ENCODE data around the gene CACFD1. TPM values are rescaled to one million over a fixed set of nuclear protein-coding genes. Genes with fewer than 3 reads are reported as not detected.

CACFD1 gene
- total RNA-seq, 1 donor from 2014 or later, result 9.1 TPM

DNA sequence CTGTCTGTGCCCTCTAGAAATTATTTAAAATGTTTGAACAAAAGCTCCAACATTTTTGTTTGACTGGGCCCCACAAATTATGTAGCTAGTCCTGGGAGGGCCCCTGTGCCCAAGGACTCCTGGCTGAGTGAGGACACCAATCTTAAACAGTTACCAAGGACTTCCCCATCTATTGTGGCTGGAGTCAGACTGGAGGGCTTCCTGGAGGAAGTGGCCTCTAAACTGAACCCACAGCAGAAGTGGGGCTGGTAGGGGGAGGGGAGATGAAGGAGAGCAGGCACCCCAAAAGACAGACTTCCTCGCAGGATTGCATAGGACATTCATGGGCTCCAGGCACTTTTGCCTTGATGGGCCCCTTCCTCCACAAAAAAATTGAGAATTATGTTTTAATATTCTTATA, 29.5 kb upstream of the CACFD1 start:
- no peak for DNase-seq (ENCODE audit: extremely low spot score in 2 of 2)
- Histone ChIP-seq H3K9me3 (no peaks in the 10 kb centered on the region), H3K27me3 (no peaks in the 10 kb centered on the region), H3K4me1 (peaks cover 8% of the 10 kb centered on the region), H3K27ac (no peak overlapping the region), H3K4me3 (no peak overlapping the region), H3K36me3 (no peaks in the 10 kb centered on the region)
- TF ChIP-seq POLR2A (IDR thresholded peaks at IDR 0.05) (no peak), POLR2AphosphoS5 (IDR thresholded peaks at IDR 0.05; ENCODE audit: insufficient read depth in 1 of 2, low read depth in 1 of 2) (no peak)
- TF ChIP-seq, protein P1, sequence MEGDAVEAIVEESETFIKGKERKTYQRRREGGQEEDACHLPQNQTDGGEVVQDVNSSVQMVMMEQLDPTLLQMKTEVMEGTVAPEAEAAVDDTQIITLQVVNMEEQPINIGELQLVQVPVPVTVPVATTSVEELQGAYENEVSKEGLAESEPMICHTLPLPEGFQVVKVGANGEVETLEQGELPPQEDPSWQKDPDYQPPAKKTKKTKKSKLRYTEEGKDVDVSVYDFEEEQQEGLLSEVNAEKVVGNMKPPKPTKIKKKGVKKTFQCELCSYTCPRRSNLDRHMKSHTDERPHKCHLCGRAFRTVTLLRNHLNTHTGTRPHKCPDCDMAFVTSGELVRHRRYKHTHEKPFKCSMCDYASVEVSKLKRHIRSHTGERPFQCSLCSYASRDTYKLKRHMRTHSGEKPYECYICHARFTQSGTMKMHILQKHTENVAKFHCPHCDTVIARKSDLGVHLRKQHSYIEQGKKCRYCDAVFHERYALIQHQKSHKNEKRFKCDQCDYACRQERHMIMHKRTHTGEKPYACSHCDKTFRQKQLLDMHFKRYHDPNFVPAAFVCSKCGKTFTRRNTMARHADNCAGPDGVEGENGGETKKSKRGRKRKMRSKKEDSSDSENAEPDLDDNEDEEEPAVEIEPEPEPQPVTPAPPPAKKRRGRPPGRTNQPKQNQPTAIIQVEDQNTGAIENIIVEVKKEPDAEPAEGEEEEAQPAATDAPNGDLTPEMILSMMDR (IDR thresholded peaks at IDR 0.05), result no peak
- intact Hi-C loops (cut with DNase I), result no loop called here

DNA sequence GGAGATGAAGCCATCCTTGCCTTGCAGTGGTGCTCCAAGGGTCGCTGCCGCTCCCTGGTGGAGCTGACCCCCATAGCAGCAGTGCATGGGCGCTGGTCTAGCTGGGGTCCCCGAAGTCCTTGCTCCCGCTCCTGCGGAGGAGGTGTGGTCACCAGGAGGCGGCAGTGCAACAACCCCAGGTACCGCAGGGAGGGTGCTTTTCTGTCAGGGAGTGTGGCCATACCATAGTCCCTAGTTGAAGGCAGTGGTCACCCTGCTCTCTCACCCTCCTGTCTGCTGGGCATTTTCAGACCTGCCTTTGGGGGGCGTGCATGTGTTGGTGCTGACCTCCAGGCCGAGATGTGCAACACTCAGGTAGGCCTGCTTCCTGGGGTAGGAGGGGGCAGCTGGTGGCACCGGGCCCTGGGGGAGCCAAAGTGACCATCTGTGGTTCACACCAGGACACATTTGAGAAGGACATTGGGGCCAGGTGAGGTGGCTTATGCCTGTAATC, 26.4 kb upstream of the CACFD1 start:
- H3K36me3 ChIP-seq, result no peaks in the 10 kb centered on the region
- H3K4me3 ChIP-seq, result no peak overlapping the region
- peaks cover 8% of the 10 kb centered on the region for H3K4me1 ChIP-seq
- no peaks in the 10 kb centered on the region for H3K27me3 ChIP-seq
- no peak overlapping the region for H3K27ac ChIP-seq
- no peak for DNase-seq (ENCODE audit: extremely low spot score in 2 of 2)
- no peaks in the 10 kb centered on the region for H3K9me3 ChIP-seq
- intact Hi-C loops (cut with DNase I), result no loop called here
- TF ChIP-seq, protein P1 (IDR thresholded peaks at IDR 0.05), result no peak
- TF ChIP-seq POLR2AphosphoS5 (IDR thresholded peaks at IDR 0.05; ENCODE audit: insufficient read depth in 1 of 2, low read depth in 1 of 2) (no peak), POLR2A (IDR thresholded peaks at IDR 0.05) (no peak)

DNA sequence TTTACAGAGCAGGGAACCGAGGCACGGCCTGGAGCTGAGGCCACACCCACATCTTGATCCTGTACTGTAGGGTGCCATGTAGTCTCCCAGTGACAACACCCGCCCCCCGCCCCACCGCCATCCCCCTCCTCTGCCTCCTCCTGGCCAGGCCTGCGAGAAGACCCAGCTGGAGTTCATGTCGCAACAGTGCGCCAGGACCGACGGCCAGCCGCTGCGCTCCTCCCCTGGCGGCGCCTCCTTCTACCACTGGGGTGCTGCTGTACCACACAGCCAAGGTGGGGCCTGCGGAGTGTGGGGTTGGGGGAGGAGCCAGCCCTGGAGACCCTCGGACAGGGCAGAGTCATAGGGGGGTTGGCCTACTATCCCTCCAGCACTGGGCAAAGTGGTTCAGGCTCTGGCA, 23.1 kb upstream of the CACFD1 start:
- intact Hi-C loops (cut with DNase I), result no loop called here
- H3K4me1 ChIP-seq, result no peaks in the 10 kb centered on the region
- no peaks in the 10 kb centered on the region for H3K9me3 ChIP-seq
- TF ChIP-seq POLR2A (IDR thresholded peaks at IDR 0.05) (no peak), POLR2AphosphoS5 (IDR thresholded peaks at IDR 0.05; ENCODE audit: insufficient read depth in 1 of 2, low read depth in 1 of 2) (no peak)
- TF ChIP-seq, protein P1 (IDR thresholded peaks at IDR 0.05), result no peak
- no peak overlapping the region for H3K4me3 ChIP-seq
- no peaks in the 10 kb centered on the region for H3K27me3 ChIP-seq
- H3K27ac ChIP-seq, result no peak overlapping the region
- H3K36me3 ChIP-seq, result no peaks in the 10 kb centered on the region
- DNase-seq (ENCODE audit: extremely low spot score in 2 of 2), result no peak

DNA sequence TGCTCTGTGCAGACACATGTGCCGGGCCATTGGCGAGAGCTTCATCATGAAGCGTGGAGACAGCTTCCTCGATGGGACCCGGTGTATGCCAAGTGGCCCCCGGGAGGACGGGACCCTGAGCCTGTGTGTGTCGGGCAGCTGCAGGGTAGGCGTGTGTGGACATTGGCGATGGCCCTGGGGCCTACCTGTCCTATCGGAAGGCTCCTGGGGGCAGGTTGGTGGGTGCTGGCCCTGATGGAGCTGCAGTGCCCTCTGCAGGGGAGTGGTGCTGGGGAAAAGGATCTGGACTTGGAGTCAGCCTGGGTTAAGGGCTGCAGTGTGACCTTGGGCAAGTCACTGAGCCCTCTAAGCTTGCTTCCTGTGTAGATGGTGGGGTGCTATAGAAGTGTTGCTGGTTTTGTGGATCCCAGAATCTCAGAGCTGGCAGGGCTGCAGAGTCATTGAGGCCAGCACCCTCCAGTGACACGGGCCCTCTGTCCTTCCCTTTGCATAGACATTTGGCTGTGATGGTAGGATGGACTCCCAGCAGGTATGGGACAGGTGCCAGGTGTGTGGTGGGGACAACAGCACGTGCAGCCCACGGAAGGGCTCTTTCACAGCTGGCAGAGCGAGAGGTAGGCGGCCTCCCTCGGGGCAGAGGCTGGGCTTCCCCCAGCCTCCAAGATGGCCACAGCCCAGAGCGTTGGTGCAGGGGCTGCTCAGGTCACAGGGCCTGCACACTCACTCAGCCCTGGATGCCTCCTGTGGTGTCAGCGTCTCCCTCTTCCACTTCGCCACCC, 21.8 kb upstream of the CACFD1 start:
- no peak for DNase-seq (ENCODE audit: extremely low spot score in 2 of 2)
- no peaks in the 10 kb centered on the region for H3K36me3 ChIP-seq
- no peaks in the 10 kb centered on the region for H3K9me3 ChIP-seq
- H3K4me1 ChIP-seq, result no peaks in the 10 kb centered on the region
- H3K27ac ChIP-seq, result no peak overlapping the region
- no peak overlapping the region for H3K4me3 ChIP-seq
- intact Hi-C loops (cut with DNase I), result no loop called here
- H3K27me3 ChIP-seq, result no peaks in the 10 kb centered on the region
- TF ChIP-seq, protein P1 (IDR thresholded peaks at IDR 0.05), result no peak
- TF ChIP-seq POLR2A (IDR thresholded peaks at IDR 0.05), result no peak

DNA sequence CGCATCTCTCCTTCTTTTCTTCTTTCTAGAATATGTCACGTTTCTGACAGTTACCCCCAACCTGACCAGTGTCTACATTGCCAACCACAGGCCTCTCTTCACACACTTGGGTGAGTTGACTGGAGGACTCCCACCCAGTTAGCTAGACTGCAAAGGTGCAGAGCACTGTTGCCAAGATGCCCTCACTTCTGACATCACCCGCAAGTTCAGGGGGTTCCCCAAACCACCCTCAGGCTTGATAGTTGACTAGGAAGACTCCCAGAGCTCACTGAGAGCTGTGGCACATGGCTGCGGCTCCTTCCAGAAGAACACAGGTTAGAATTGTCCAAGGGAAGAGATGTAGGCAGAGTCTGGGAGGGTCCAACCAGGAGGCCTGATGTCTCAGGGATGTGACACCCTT, 20.4 kb upstream of the CACFD1 start:
- Histone ChIP-seq H3K27ac (no peak overlapping the region), H3K4me3 (no peak overlapping the region), H3K9me3 (no peaks in the 10 kb centered on the region), H3K27me3 (no peaks in the 10 kb centered on the region), H3K36me3 (no peaks in the 10 kb centered on the region), H3K4me1 (no peaks in the 10 kb centered on the region)
- TF ChIP-seq POLR2AphosphoS5 (IDR thresholded peaks at IDR 0.05; ENCODE audit: insufficient read depth in 1 of 2, low read depth in 1 of 2), result no peak
- TF ChIP-seq, protein P1 (IDR thresholded peaks at IDR 0.05), result no peak
- TF ChIP-seq POLR2A (IDR thresholded peaks at IDR 0.05), result no peak
- intact Hi-C loops (cut with DNase I), result no loop called here
- no peak for DNase-seq (ENCODE audit: extremely low spot score in 2 of 2)

Measured in vagina (tissue), 2 donors.